Testis (tissue), 2 donors: ENCODE measurements around the gene HIRA.

Source experiments
- POLR2A ChIP-seq: fragments of 450-650 bp; IDR thresholded peaks from one replicate; pipeline ENCODE4 v1.6.1; 2017; ENCODE audit warnings: antibody characterized with exemption, mild to moderate bottlenecking, moderate library complexity
- TF ChIP-seq, protein P1 (sequence below), 3 experiments: fragments of 450-650 bp in 2 of 3; fragments of 200-600 bp in 1 of 3; sonication (generic) in 1 of 3; IDR thresholded peaks; one replicate each; pipeline ENCODE4 v1.5.1; 2016 to 2019; ENCODE audit warnings: antibody characterized with exemption in 3 of 3, mild to moderate bottlenecking in 2 of 3, moderate library complexity in 1 of 3

DNA sequence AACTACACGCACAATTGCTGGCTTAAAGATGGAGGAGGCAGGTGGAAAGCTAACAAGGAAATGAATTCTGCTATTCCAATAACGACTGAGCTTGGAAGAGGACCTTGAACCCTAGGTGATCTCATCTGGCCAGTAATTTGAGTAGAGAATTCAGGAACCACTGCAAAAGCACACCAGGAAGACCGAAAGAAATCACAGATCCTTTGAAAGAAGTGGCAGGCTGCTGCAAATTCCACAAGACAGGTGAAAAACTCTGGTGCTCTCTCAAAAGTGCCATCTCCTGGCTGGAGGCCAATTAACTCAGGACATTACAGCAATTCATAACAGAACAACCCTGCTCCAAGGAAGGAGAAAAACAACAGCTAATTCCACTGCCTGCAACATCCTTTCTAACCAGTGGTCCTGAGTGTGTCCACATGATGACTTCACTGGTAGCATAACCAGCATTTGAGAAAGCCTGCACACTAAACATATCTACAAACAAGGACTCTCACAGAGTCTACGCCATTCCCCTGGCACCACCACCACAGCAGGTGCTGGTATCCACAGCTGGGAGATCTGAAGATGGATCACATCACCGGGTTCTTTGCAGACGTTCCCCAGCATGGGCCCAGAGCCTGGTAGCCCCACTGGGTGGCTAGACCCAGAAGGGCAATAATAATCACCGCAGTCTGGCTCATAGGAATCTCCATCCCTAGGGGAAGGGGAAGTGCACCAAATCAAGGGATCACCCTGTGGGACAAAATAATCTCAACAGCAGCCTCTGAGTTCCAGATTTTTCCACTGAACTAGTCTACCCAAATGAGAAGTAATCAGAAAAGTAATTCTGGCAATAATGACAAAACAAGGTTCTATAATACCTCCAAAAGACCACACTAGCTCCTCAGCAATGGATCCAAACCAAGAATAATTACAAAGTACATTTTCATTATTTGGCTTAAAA, 95.1 kb downstream of the HIRA start:
- no peak for TF ChIP-seq POLR2A
- TF ChIP-seq, protein P1, sequence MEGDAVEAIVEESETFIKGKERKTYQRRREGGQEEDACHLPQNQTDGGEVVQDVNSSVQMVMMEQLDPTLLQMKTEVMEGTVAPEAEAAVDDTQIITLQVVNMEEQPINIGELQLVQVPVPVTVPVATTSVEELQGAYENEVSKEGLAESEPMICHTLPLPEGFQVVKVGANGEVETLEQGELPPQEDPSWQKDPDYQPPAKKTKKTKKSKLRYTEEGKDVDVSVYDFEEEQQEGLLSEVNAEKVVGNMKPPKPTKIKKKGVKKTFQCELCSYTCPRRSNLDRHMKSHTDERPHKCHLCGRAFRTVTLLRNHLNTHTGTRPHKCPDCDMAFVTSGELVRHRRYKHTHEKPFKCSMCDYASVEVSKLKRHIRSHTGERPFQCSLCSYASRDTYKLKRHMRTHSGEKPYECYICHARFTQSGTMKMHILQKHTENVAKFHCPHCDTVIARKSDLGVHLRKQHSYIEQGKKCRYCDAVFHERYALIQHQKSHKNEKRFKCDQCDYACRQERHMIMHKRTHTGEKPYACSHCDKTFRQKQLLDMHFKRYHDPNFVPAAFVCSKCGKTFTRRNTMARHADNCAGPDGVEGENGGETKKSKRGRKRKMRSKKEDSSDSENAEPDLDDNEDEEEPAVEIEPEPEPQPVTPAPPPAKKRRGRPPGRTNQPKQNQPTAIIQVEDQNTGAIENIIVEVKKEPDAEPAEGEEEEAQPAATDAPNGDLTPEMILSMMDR (IDR thresholded peaks at IDR 0.05) = no peak
